ENCODE measurements around the gene PXDN. TPM values are rescaled to one million over a fixed set of nuclear protein-coding genes. Genes with fewer than 3 reads are reported as not detected.

PXDN gene
- total and polyA plus RNA-seq, 10 of the 15 experiments (the other 5 are each of a cell fraction or from before 2014, with no cell fraction given) = 0.12 to 0.69 (median 0.23) TPM; not detected in 5

DNA sequence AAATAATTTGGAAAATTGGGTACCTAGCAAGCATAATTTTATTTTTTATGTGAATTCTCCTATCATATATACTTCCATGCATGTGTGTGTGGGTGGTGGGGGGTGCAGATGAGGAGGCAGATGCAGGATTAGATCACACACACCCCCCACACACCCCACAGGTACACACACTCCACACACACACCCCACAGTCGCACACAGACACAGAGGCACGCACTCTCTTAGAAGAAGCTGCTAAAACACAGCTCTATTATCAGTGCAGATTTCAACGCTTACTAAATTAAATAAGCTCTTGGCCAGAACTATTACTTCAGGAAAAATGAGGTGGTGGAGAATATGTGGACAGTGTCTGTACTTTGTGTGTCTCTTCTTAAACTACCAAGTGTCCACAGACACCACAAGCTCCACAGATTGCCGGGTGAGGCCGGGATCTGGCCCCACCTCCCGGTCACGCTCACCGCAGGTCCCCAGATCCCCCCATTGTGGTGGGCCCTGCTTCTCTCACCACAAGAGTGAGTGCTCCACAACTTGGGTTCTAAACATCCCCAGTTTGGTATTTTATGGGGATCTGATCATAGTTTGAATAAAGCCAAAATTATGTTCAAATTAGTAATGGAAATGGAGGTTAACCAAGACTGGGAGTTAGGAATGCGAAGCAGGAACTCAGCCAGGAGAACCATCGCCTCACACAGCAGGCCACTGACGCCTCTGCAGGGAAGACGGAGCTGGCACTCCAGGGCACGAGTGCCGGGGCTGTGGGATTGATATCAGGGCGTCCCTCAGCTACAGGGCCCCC lies 102.1 kb downstream of the PXDN start (continued):
- TF ChIP-seq ZNF592 (IDR thresholded peaks at IDR 0.05) = no peak
- no peak for TF ChIP-seq E2F4 (IDR thresholded peaks at IDR 0.05; ENCODE audit: low read depth, low read length)
- TF ChIP-seq, protein P1, sequence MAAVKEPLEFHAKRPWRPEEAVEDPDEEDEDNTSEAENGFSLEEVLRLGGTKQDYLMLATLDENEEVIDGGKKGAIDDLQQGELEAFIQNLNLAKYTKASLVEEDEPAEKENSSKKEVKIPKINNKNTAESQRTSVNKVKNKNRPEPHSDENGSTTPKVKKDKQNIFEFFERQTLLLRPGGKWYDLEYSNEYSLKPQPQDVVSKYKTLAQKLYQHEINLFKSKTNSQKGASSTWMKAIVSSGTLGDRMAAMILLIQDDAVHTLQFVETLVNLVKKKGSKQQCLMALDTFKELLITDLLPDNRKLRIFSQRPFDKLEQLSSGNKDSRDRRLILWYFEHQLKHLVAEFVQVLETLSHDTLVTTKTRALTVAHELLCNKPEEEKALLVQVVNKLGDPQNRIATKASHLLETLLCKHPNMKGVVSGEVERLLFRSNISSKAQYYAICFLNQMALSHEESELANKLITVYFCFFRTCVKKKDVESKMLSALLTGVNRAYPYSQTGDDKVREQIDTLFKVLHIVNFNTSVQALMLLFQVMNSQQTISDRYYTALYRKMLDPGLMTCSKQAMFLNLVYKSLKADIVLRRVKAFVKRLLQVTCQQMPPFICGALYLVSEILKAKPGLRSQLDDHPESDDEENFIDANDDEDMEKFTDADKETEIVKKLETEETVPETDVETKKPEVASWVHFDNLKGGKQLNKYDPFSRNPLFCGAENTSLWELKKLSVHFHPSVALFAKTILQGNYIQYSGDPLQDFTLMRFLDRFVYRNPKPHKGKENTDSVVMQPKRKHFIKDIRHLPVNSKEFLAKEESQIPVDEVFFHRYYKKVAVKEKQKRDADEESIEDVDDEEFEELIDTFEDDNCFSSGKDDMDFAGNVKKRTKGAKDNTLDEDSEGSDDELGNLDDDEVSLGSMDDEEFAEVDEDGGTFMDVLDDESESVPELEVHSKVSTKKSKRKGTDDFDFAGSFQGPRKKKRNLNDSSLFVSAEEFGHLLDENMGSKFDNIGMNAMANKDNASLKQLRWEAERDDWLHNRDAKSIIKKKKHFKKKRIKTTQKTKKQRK (IDR thresholded peaks at IDR 0.05; ENCODE audit: low read depth, low read length) = no peak
- TF ChIP-seq RUNX3 (IDR thresholded peaks at IDR 0.05; ENCODE audit: low read length) = no peak
- TF ChIP-seq BRCA1 (IDR thresholded peaks at IDR 0.05; ENCODE audit: low read depth, low read length) = no peak
- TF ChIP-seq HDAC6 (IDR thresholded peaks at IDR 0.05; ENCODE audit: unreplicated experiment) = no peak
- TF ChIP-seq SREBF1 (IDR thresholded peaks at IDR 0.05; ENCODE audit: low read length) = no peak
- no peak for TF ChIP-seq JUND (IDR thresholded peaks at IDR 0.05; ENCODE audit: low read depth, low read length)
- TF ChIP-seq TARDBP (IDR thresholded peaks at IDR 0.05; ENCODE audit: borderline replicate concordance) = no peak

Measured in GM12878 (cell line).